NB4 (cell line): ENCODE data around the gene CDON.
A peak's percentile ranks its signal among the peaks of the same experiment; 100 is the strongest.

Source experiments
- DNase-seq: peaks from one replicate; pipeline ENCODE4 v3.0.0; 2010; ENCODE audit warnings: low read depth
- H3K4me3 ChIP-seq: one replicate; pipeline ENCODE4 v1.5.1; 2011; ENCODE audit warnings: mild to moderate bottlenecking, low read depth, low read length, moderate library complexity
- CTCF ChIP-seq: IDR thresholded peaks from one replicate; pipeline ENCODE4 v1.5.1; 2012; ENCODE audit warnings: low read depth, low read length
- MAX ChIP-seq: IDR thresholded peaks from 2 replicates; pipeline ENCODE4 v1.6.1; 2011; ENCODE audit warnings: low read depth, low read length
- MYC ChIP-seq: IDR thresholded peaks from 2 replicates; pipeline ENCODE4 v1.6.1; 2011; ENCODE audit warnings: low read depth, low read length
- POLR2A ChIP-seq: IDR thresholded peaks from 2 replicates; pipeline ENCODE4 v1.6.1; 2011; ENCODE audit warnings: mild to moderate bottlenecking; ENCODE audit not compliant: insufficient read length; ENCODE audit errors: extremely low read depth

Gene CDON

GRCh38 chr11:126054408-126054807, 8.3 kb downstream of the CDON start:
- peak; percentile 16 for DNase-seq
- TF ChIP-seq CTCF (no peak), MYC (no peak), MAX (no peak), POLR2A (no peak)
- no peak overlapping the region for H3K4me3 ChIP-seq

GRCh38 chr11:126053415-126054286, 9.0 kb downstream of the CDON start:
- no peak overlapping the region for H3K4me3 ChIP-seq
- TF ChIP-seq CTCF (no peak), MYC (no peak), MAX (no peak), POLR2A (no peak)

GRCh38 chr11:126051117-126051516, 11.5 kb downstream of the CDON start:
- DNase-seq = no peak
- no peak overlapping the region for H3K4me3 ChIP-seq
- no peak for TF ChIP-seq CTCF
- TF ChIP-seq POLR2A = no peak
- TF ChIP-seq MAX = no peak
- TF ChIP-seq MYC = no peak

More at GRCh38 chr11:126053415-126054286, 9.0 kb downstream of the CDON start:
- no peak for DNase-seq

- no peak overlapping the region for H3K4me3 ChIP-seq
- DNase-seq = no peak
- TF ChIP-seq MAX (no peak), CTCF (no peak), MYC (no peak), POLR2A (no peak)
Measured at GRCh38 chr11:126049159-126049558, 13.5 kb downstream of the CDON start.

DNA sequence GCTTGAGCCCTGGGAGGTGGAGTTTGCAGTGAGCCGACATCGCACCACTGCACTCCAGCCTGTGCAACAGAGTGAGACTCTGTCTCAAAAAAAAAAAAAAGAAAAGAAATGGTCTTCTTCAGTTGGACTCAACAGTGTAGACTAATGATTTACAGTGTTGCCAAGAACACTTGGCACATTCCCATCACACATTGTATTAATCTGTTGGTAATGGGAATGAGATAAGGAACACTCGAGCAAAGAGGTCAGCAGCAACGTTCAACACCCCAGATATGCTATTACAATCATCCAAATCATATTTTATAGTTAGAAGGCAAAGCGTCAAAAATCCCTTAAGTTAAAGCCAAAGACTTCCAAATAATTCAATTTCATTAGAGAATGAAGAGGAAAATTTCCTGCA, 14.5 kb downstream of the CDON start:
- DNase-seq = no peak

More for the DNA sequence above, 14.5 kb downstream of the CDON start:
- TF ChIP-seq MAX (no peak), POLR2A (no peak), CTCF (no peak), MYC (no peak)
- no peak overlapping the region for H3K4me3 ChIP-seq
